HUES6 (cell line): ENCODE data around the gene TOPAZ1.

ENCODE experiments used
- H3K27ac ChIP-seq: 2 replicates; pipeline ENCODE4 v1.7.0; 2013; ENCODE audit warnings: low read depth, mild to moderate bottlenecking, low read length, inconsistent platforms
- H3K27me3 ChIP-seq: 2 replicates; pipeline ENCODE4 v1.6.1; 2013; ENCODE audit warnings: low read length; ENCODE audit not compliant: control insufficient read depth, insufficient read depth
- H3K36me3 ChIP-seq: 2 replicates; pipeline ENCODE4 v1.6.1; 2013; ENCODE audit warnings: low read length; ENCODE audit not compliant: control insufficient read depth, insufficient read depth
- H3K4me1 ChIP-seq: 2 replicates; pipeline ENCODE4 v1.6.1; 2013; ENCODE audit warnings: low read length; ENCODE audit not compliant: control insufficient read depth, insufficient read depth
- H3K4me3 ChIP-seq: 2 replicates; pipeline ENCODE4 v1.5.1; 2013; ENCODE audit warnings: low read depth, low read length
- H3K9ac ChIP-seq: one replicate; pipeline ENCODE4 v1.6.1; 2013; ENCODE audit warnings: mild to moderate bottlenecking, low read length
- H3K9me3 ChIP-seq: 2 replicates; pipeline ENCODE4 v1.6.1; 2013; ENCODE audit warnings: low read depth, low read length; ENCODE audit not compliant: control insufficient read depth, insufficient read depth

The TOPAZ1 gene

DNA sequence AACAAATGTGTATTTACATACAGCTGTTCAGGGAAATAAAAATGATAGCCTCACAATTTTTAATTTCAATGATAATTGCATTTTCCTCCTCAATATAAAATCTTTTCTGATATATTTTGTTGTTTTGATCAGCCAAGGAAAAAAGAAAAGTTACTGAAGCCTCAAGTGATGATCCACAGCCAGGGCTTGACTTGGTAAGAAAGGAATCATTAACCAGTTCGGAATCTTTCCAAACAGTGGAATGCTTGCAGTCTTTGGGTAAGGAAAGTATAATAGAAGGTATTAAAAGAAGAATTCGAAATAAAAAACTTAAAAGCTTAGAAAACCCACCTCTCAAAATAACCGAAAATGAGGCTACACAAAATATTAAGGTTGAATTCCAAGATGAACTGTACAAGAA, 1.0 kb downstream of the TOPAZ1 start:
- H3K4me3 ChIP-seq: no peak overlapping the region
- no peaks in the 10 kb centered on the region for H3K27me3 ChIP-seq
- H3K9me3 ChIP-seq: peaks cover 2% of the 10 kb centered on the region; the same call in 1 of the 2 replicates
- H3K27ac ChIP-seq: no peak overlapping the region
- H3K9ac ChIP-seq: no peak overlapping the region
- no peaks in the 10 kb centered on the region for H3K36me3 ChIP-seq
- H3K4me1 ChIP-seq: peaks cover 2% of the 10 kb centered on the region; the same call in 1 of the 2 replicates

DNA sequence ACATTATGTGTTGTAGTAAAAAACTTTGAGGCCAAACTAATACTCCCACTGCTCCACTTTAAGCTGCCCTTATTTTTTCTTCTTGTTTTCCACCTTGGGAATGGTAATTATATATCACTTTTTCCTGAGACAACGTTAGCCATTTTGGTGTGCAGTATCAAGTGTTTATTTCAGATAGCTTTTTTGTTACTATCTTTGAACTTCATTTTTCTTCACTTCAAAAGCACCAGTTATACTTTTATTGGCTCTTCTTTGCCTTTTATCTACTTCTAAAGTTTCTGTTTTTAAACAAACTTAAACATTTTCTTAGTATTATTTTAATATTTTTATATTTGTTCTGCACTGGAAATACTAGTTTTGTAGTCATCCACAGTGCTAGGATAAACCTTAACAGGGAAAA, 6.5 kb downstream of the TOPAZ1 start:
- Histone ChIP-seq H3K9me3 (peaks cover 13% of the 10 kb centered on the region; the same call in 1 of the 2 replicates), H3K36me3 (no peaks in the 10 kb centered on the region), H3K4me1 (no peaks in the 10 kb centered on the region), H3K4me3 (no peak overlapping the region), H3K27ac (no peak overlapping the region), H3K9ac (no peak overlapping the region), H3K27me3 (no peaks in the 10 kb centered on the region)

DNA sequence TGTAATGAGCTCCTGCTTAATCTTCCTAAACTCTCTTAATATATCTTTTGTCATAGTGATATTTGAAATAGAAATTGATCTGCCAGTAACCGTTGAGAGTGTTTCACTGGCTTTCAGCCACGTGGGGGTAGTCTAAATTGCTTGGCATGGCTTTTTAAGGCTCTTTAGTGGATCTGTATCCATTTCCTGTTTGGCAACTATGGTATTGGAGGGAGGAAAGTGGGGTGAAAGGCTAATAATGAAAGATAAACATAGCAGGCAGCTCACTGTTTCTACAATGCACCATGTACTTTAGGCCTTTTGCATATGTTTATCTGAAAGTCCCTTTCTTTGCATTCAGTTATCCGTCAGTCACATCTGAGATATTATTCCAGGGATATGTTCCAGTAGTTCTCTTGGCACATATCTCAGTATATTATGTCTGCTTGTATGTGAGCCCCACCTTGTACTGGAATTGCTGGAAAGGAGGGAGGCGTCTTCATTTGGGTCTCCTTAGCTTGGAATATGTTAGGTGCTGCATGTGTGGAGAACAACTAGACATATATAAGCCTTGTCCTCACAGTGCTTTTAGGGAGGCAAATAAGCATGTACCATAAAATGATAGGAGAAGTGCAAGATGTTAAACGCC, 10.8 kb downstream of the TOPAZ1 start:
- Histone ChIP-seq H3K9ac (no peak overlapping the region), H3K9me3 (peaks cover 13% of the 10 kb centered on the region; the same call in 1 of the 2 replicates), H3K27me3 (no peaks in the 10 kb centered on the region), H3K36me3 (no peaks in the 10 kb centered on the region), H3K27ac (no peak overlapping the region), H3K4me1 (no peaks in the 10 kb centered on the region), H3K4me3 (no peak overlapping the region)

DNA sequence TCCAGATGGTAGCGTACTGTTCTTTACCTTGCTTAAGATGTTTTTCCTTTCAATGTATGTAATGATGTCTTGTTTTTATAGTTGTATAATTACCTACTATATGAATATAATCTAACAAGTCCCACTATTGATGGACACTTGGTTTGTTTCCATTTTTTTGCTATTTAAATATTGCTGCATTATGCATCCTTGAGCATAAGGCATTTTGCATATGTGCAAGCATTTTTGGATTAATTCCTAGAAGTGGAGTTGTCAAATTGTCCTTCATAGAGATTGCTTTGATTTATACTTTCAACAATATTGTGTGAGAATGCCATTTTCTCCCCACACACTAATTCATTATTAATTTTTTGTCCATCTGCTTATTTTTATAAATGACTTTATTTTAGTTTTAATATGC, 17.7 kb downstream of the TOPAZ1 start:
- no peak overlapping the region for H3K4me3 ChIP-seq
- peaks cover 4% of the 10 kb centered on the region; the same call in 1 of the 2 replicates for H3K9me3 ChIP-seq
- H3K36me3 ChIP-seq: no peaks in the 10 kb centered on the region

DNA sequence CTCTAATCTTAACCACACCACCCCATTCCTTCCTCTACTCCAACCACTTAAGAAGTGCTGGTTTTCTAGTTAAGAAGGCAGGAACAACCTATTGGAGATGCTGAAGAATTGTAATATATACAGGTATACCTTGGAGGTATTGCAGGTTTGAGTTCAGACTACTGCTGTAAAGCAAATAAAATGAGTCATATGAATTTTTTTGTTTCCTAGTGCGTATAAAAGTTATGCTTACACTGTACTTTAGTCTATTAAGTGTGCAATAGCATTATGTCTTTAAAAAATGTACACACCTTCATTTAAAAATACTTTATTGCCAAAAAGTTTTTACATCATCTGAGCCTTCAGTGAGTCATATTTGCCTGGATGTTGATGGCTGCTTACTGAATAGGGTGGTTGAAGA, 22.5 kb downstream of the TOPAZ1 start:
- Histone ChIP-seq H3K36me3 (no peaks in the 10 kb centered on the region), H3K4me3 (no peak overlapping the region), H3K27me3 (no peaks in the 10 kb centered on the region), H3K9me3 (peaks cover 4% of the 10 kb centered on the region; the same call in 1 of the 2 replicates), H3K27ac (no peak overlapping the region), H3K9ac (no peak overlapping the region), H3K4me1 (no peaks in the 10 kb centered on the region)

More for the DNA sequence above, 17.7 kb downstream of the TOPAZ1 start:
- Histone ChIP-seq H3K27me3 (no peaks in the 10 kb centered on the region), H3K9ac (no peak overlapping the region), H3K27ac (no peak overlapping the region), H3K4me1 (no peaks in the 10 kb centered on the region)

DNA sequence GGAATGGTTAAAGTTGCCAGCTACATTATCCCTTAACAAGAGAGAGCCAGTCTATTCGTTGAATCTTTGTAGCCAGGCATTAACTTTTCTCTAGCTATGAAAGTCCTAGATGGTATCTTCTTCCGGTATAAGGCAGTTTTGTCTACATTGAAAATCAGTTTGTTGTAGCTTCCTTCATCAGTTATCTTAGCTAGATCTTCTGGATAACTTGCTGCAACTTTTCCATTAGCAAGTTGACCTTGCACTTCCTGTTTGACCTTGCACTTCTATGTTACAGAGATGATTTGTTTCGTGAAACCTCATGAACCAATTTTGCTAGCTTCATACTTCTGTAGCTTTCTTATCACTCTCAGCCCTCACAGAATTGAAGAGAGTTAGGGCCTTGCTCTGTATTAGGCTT, 24.1 kb downstream of the TOPAZ1 start:
- H3K27me3 ChIP-seq: no peaks in the 10 kb centered on the region
- no peak overlapping the region for H3K27ac ChIP-seq
- no peak overlapping the region for H3K9ac ChIP-seq
- H3K9me3 ChIP-seq: peaks cover 4% of the 10 kb centered on the region; the same call in 1 of the 2 replicates
- no peaks in the 10 kb centered on the region for H3K4me1 ChIP-seq
- H3K36me3 ChIP-seq: no peaks in the 10 kb centered on the region
- no peak overlapping the region for H3K4me3 ChIP-seq

DNA sequence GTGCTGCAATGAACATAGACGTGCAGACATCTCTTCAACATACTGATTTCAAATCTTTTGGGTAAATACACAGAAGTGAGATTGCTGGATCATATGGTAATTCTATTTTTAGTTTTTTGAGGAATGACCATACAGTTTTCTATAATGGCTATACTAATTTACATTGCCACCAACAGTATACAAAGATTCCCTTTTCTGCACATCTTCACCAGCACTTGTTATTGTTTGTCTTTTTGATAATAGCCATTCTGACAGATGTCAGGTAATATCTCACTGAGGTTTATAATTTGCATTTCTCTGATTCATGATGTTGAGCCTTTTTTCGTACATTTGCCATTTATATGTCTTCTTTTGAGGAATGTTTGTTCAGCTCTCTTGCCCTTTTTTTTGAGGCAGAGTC, 30.5 kb downstream of the TOPAZ1 start:
- H3K36me3 ChIP-seq: no peaks in the 10 kb centered on the region
- H3K4me3 ChIP-seq: no peak overlapping the region
- no peaks in the 10 kb centered on the region for H3K27me3 ChIP-seq
- no peaks in the 10 kb centered on the region for H3K4me1 ChIP-seq
- H3K9me3 ChIP-seq: no peaks in the 10 kb centered on the region
- no peak overlapping the region for H3K9ac ChIP-seq
- H3K27ac ChIP-seq: no peak overlapping the region

DNA sequence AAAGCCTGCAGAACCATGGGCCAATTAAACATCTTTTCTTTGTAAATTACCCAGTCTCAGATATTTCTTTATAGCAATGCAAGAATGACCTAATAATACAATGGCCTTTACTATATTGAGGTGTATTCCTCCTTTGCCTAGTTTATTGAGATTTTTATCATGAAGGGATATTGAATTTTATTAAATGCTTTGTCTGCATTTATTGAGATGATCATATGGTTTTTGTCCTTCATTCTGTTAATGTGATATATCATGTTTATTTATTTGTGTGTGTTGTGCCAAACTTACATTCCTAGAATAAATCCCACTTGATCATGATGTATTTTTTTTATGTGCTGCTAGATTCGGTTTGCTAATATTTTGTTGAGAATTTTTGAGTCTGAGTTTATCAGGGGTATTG, 36.2 kb downstream of the TOPAZ1 start:
- Histone ChIP-seq H3K9ac (no peak overlapping the region), H3K4me1 (peaks cover 8% of the 10 kb centered on the region; the same call in 1 of the 2 replicates), H3K27me3 (no peaks in the 10 kb centered on the region), H3K4me3 (no peak overlapping the region), H3K9me3 (no peaks in the 10 kb centered on the region), H3K36me3 (no peaks in the 10 kb centered on the region), H3K27ac (no peak overlapping the region)

DNA sequence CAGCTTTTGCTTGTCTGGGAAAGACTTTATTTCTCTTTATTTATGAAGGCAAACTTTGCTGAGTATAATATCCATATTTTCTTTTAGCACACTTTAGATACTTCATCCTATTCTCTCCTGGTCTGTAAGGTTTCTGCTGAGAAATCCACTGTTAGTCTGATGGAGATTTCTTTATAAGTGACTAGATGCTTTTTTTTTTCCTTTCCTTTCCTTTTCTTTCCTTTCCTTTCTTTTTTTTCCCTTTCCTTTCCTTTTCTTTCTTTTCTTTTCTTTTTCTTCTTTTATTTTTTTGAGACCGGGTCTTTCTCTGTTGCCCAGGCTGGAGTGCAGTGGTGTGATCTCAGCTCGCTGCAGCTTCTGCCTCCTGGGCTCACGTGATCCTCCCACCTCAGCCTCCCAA, 38.4 kb downstream of the TOPAZ1 start:
- Histone ChIP-seq H3K9me3 (no peaks in the 10 kb centered on the region), H3K36me3 (no peaks in the 10 kb centered on the region), H3K4me3 (no peak overlapping the region), H3K27ac (no peak overlapping the region), H3K9ac (no peak overlapping the region), H3K4me1 (peaks cover 8% of the 10 kb centered on the region; the same call in 1 of the 2 replicates), H3K27me3 (no peaks in the 10 kb centered on the region)

DNA sequence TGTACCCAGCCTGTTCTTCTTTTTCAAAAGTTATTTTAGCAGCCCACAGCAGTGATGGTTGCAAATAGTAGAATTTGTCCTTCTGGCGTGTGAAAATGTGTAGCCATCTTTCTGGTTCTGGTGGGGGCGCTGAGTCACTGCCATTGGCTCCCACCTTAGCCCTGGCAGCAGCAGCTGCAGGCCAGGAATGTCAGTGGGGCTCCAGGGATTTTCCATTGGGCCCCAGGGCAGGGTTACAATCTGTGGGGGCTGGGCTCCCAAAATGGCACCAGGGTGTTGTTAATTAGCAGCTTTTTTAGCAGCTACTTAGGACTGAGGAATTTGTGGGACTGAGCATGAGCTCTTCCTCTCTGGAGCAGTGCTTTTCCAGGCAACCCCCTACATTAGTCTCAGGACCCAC, 38.9 kb downstream of the TOPAZ1 start:
- Histone ChIP-seq H3K9me3 (no peaks in the 10 kb centered on the region), H3K36me3 (no peaks in the 10 kb centered on the region), H3K27ac (no peak overlapping the region), H3K9ac (no peak overlapping the region), H3K4me3 (no peak overlapping the region), H3K4me1 (peaks cover 8% of the 10 kb centered on the region; the same call in 1 of the 2 replicates), H3K27me3 (no peaks in the 10 kb centered on the region)

DNA sequence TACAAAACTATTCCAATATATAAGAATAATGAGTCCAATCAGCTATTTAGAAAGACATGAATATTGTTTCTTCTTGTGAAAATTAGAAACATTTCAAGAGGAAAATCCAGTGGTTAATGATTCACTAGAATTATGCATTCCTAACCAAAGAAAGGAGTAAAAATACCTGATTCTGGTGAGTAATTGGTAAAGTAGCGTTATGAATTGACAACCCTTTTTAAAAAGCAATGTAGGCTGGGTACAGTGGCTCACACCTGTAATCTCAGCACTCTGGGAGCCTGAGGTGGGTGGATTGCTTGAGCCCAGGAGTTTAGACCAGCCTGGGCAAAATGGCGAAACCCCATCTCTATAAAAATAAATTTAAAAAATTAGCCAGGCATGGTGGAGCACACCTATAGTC, 43.3 kb downstream of the TOPAZ1 start:
- Histone ChIP-seq H3K36me3 (no peaks in the 10 kb centered on the region), H3K9ac (no peak overlapping the region), H3K27ac (no peak overlapping the region), H3K4me3 (no peak overlapping the region), H3K27me3 (no peaks in the 10 kb centered on the region), H3K9me3 (no peaks in the 10 kb centered on the region), H3K4me1 (peaks cover 8% of the 10 kb centered on the region; the same call in 1 of the 2 replicates)
